Measurements from ENCODE around the gene ITM2C.

Gene ITM2C, protein sequence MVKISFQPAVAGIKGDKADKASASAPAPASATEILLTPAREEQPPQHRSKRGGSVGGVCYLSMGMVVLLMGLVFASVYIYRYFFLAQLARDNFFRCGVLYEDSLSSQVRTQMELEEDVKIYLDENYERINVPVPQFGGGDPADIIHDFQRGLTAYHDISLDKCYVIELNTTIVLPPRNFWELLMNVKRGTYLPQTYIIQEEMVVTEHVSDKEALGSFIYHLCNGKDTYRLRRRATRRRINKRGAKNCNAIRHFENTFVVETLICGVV

DNA sequence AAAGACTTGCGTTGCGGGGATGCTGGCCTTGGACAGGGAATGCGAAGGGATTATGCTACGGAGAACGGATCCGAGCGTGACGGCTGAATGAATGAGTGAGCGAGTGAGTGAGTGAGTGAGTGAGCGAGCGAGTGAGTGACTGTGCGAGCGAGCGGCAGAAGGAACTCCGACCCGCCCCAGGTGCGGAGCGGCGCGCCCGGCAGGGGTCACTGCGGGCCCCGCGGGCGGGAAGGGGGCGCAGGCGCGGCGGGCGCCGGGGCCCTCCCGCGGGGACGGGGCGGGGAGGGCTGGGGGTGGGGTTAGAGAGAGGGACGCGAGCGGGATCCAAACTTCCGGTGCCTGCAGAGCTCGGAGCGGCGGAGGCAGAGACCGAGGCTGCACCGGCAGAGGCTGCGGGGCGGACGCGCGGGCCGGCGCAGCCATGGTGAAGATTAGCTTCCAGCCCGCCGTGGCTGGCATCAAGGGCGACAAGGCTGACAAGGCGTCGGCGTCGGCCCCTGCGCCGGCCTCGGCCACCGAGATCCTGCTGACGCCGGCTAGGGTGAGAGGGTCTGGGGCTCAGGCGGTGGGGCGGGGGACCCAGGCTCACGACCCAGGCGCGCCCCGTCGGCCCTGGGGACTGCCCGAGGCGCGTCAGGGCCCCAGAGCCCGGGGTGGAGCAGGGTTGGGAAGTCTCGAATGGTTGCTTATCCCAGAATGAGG lies at the start of gene ITM2C:
TSS of gene ITM2C (plus strand) at position 338 of the 702 bp plus-strand sequence. CDS start at position 422, 84 bp downstream.
- DNase-seq, result peak; percentile 36 to 59

DNA sequence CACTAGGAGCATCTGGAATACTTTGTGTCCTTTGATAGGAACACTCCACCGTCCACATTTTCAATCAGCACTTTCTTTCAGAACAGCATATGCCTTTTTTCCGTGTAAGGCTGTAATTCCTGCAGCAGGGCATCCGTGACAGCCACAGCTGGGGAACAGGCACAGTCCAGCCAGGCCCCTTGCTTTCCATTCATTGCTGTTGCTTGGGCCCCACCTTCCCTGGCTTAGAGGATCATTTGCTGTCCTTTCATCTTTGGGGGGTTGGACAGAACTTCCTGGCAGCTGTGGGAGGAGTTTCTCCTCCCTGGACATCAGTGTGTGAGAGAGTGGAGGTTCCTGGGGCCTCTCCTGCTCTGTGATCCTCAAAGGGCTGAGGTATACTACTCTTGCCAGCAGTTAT lies 49.7 kb upstream of the ITM2C start:
- no peak for DNase-seq

GRCh38 chr2:230816735-230817134 lies 48.0 kb upstream of the ITM2C start:
- DNase-seq, result no peak

DNA sequence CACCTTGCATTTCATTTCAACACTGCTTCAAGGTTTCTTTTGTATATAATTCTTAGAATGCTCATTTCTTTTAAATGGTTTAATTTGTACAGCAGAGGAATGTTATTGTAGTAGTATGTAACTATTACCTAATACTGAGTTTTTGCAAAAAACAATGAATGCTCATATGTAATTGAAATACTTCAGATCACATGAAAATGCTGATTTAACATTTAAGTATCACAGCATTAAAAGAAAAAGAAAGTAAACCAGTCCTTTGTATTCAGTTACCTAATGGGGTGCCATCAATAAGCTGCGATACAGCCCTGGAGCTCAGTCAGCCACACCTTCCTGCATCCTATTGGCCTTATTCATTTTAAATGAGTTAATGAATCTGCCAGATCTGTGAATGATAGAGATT lies 45.3 kb upstream of the ITM2C start:
- DNase-seq, result no peak

DNA sequence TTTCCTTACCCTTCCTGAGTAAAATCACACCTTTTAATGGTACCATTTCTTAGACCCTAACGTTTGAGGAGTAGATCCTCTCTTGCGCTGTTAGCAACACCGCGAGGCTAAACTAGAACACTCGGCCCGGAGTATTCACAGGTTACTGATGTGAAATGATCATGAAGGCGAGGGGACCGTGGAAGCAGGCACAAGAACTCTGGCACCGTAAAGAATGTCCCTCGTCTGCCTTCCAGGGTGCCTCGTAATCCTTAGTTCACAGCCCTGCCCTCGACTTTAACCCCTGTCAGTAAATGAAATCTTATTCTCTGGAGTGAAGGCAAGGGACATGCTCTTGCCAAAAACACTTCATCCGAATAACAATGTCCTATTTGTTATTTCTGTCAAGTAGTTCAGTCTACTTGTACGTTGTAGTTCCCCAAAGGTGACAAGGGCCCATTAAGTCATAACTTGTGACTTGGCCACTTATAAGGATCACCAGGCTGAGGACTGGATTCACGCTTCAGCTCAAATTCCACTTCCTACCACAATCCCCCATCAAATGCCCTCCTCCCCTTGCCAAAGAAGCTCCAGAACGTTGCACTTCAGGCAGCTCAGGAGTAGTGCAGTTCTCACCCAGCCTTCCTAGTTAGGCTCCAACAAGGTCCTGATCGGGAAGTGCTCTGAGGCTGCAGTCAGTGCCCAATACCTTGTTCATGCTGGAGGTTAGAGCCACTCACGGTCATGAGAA lies 43.3 kb upstream of the ITM2C start:
- DNase-seq, result no peak

DNA sequence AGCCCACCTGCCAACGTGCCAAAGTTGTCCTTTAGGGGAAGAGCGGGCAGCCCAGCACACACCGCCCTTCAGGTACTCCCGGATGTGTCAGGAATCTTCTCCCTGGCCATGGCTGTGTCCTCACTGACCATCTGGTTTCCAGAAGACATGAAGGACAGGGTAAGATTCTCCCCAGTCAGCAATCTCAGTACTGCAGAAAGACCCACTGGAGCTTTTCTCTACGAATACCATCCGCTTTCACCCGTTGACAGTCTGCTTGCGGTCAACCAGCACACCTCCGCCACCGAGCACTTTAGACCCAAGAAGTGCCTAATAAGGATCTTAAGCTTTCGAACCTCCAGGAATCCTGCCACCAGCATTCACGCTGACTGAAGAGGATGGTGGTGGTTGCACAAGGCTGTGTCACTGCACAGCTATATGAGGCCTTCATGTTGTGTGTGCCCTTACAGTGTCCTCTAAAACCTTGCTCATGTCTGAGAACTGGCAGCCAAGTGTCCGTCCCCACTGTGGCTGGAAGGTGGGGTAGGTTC lies 42.7 kb upstream of the ITM2C start:
- DNase-seq, result no peak

- DNase-seq, result no peak
Measured at GRCh38 chr2:230823264-230823964, 41.3 kb upstream of the ITM2C start.

DNA sequence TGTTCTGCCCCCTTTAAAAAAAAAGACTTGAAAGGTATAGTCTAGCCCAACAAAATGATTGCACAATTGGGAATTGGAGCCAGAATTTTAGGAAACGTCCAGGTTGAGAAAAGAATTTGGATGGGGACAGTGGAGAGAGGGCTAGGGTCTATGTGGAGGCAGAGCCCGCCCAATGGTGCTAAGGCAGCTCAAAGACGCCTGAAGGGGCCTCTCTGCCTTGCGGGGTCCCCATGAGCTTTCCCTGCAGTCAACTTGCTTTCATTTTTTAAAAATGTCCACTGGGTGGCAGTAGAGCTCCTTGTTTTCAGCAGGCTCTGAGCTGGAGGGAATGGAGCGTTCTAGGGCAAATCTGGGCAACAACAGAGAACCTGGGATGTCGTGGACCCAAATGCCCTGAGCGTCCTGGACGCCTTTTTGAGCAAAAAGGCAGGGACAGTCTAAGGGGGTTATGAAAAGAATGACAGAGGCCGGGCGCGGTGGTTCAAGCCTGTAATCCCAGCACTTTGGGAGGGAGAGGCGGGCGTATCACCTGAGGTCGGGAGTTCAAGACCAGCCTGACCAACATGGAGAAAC lies 40.2 kb upstream of the ITM2C start:
- peak; percentile 71 to 84 for DNase-seq

GRCh38 chr2:230825354-230825753 lies 39.4 kb upstream of the ITM2C start:
- no peak for DNase-seq

DNA sequence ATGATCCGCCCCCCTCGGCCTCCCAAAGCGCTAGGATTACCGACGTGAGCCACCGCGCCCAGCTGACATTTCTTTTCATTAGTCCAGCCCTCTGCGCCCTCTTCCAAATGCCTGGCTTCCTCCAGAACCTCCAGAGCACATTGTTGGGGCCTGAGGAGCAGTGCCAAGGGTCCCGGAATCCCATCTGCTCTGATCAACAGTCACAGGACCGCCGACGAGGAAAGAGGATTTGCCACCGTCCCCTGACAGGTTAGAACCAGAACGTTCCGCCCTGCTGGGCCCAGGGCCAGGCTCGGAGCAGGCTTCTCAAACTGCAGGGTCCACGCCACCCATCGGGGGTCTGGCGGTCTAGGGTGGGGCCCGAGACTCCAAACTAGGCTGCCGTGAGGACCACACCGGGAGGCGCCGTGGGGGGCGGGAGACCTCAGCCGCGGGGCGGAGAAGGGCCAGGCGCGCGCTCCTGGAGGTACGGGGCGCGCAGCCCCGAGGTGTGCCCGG lies 36.9 kb upstream of the ITM2C start:
- DNase-seq, result no peak

GRCh38 chr2:230828272-230828961 lies 36.3 kb upstream of the ITM2C start:
- no peak for DNase-seq

DNA sequence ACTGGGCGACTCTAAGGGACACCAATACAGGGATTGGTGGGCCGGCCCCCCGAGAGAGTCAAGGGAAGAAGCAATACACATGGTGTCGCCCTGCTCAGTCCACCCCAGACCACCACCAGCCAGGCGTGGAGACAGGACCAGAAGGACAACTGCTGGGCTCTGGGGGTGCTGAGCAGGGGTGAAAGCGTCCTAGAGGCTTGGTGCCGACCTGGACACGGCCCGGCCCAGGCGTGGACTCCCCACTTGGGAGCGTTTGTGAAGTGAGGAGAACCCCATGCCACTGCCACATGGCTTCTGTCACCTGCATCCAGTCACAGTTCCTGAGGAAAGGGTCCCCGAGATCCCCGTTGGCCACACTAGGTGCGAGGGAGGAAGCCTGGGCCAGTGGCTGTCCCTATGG lies 35.4 kb upstream of the ITM2C start:
- DNase-seq, result no peak

DNA sequence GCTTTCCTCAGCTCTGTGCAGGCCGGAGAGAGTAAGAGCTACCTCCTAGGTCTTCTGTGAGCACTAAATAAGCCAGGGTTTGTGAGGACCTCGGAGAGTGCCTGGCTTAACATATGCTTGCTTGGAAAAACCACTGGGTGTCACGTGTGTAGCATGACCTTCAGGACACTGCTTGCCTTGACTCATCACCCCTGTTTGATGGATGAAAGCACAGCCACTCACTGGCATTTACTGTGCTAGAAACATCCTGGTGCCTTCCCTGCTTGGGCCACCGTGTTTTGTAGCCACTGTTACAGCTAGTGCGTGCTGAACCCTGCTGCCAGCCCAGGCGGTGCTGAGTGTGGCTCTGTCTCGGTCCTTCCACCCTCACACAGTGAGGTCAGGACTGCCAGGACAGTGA lies 34.8 kb upstream of the ITM2C start:
- no peak for DNase-seq

- no peak for DNase-seq
Measured at GRCh38 chr2:230830428-230830827, 34.3 kb upstream of the ITM2C start.

- no peak for DNase-seq
Measured at GRCh38 chr2:230840301-230840700, 24.4 kb upstream of the ITM2C start.

DNA sequence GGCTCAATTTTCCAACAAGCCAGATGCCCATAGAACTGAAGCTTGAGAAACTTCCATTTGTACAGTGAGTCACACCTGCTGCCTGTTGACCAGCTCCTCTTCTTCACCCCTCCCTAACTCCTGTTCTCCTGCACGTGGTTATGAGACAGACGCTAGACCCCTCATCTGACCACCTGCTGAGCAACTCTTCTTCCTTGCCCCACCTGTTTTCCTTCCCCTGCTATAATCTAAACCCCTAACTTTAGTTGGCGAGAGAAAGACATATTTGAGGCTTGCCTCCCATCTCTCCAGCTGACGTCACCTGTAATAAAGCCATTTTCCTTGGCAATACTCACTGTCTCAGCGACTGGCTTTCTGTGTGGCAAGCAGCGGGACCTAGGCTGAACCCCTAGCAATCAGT lies 22.3 kb upstream of the ITM2C start:
- no peak for DNase-seq

GRCh38 chr2:230843132-230843531 lies 21.6 kb upstream of the ITM2C start:
- no peak for DNase-seq

- no peak for DNase-seq
Measured at GRCh38 chr2:230846360-230846759, 18.4 kb upstream of the ITM2C start.

DNA sequence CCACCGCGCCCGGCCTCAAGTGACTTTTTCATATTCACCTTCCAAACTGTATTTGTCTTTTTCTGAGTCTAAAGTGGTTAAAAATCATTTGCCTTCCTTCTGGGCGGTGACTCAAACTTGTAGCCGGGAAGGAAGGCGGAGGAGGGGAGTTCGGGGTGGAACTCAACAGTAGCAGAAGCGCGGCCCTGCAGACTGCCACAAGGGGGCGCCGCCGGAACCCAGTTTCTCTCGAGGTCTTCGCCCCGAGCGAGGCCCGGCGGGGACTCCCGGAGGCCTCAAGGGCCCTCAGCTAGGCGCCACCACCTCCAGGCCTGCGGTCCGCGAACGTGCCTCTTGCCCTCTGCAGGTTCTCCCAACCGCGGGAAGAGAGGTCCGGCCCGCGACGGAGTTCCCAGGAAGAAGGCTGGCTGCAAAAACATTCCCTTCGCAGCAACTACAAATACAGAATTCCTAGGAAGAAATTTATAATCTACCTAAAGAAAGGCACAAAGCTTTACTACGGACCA lies 16.8 kb upstream of the ITM2C start:
- peak; percentile 17 to 35 for DNase-seq

DNA sequence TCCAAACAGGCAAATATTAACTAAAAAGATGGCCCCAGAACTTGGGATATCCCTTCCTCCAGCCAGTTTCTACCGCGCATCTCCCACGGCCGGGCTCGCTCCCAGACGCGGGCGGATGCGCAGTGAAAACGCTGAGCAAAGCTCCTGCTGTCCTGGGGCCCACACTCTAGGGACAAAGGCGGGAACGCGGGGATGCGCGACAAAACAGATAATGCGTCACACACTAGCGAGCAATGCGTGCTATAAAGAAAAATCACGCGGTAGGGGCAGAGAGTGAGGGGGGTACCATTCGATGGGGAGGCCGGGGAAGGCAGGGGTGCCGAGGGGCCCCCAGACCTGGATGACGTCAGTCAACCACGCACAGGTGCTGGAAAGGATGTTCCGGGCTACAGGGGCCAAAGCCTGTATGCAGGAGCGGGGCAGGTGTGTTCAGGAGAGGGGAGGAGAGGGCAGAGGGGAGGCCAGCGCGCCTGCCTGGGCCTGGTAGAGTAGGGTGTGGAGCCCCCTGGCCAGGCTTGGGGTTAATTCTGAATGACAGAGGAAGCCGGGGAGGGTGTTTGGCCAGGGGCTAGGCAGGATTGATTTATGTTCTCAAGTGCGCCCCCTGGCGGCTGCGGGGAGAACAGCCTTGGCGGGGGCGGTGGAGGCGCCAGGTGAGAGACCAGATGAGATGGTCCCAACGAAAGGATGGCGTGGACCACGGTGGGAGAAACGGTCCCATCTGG lies 14.9 kb upstream of the ITM2C start:
- DNase-seq, result no peak

GRCh38 chr2:230850358-230850658 lies 14.4 kb upstream of the ITM2C start:
- DNase-seq, result no peak

Data from NCI-H2081 (cell line).